ENCODE results near the gene EFNA4. TPM values are rescaled to one million over a fixed set of nuclear protein-coding genes. Genes with fewer than 3 reads are reported as not detected.

Gene EFNA4
- total and polyA plus RNA-seq, 11 donors: 1.1 to 4.8 (median 2.2) TPM

GRCh38 chr1:155072531-155073289, 9.2 kb downstream of the EFNA4 start:
- intact Hi-C loops (cut with DNase I): no loop called here
- Histone ChIP-seq H3K4me1 (peaks cover 0 to 21% (median 13%) of the 10 kb centered on the region in 12 donors), H3K27ac (no peak overlapping the region), H3K4me3 (no peak overlapping the region), H3K27me3 (no peaks in the 10 kb centered on the region), H3K9me3 (no peaks in the 10 kb centered on the region), H3K36me3 (peaks cover 0 to 6% (median 0%) of the 10 kb centered on the region in 9 donors)
- 64 to 76% (median 69%) methylated on average over 7 of the region's 7 CpGs for WGBS, 4 donors
- no peak for TF ChIP-seq CTCF (IDR thresholded peaks at IDR 0.05)
- no peak for TF ChIP-seq POLR2A (IDR thresholded peaks at IDR 0.05)
- ATAC-seq (no peak), DNase-seq (no peak)

- Histone ChIP-seq H3K27ac (no peak overlapping the region), H3K36me3 (peaks cover 0 to 6% (median 0%) of the 10 kb centered on the region in 9 donors), H3K27me3 (peaks cover 0 to 2% (median 0%) of the 10 kb centered on the region in 9 donors), H3K9me3 (no peaks in the 10 kb centered on the region), H3K4me1 (peaks cover 0 to 27% (median 15%) of the 10 kb centered on the region in 12 donors), H3K4me3 (no peak overlapping the region)
- intact Hi-C loops (cut with DNase I): no loop called here
- ATAC-seq (no peak), DNase-seq (no peak)
- 78 to 98% (median 93%) methylated on average over 1 to 3 of the region's 3 CpGs for WGBS, 4 donors
- no peak for TF ChIP-seq CTCF (IDR thresholded peaks at IDR 0.05)
- no peak for TF ChIP-seq POLR2A (IDR thresholded peaks at IDR 0.05)
Measured at GRCh38 chr1:155073377-155074242, 10.1 kb downstream of the EFNA4 start.

- 67 to 82% (median 77%) methylated on average over 5 of the region's 5 CpGs for WGBS, 4 donors
- H3K27ac ChIP-seq: no peak overlapping the region
- intact Hi-C loops (cut with DNase I): no loop called here
- ATAC-seq (no peak), DNase-seq (no peak)
- no peak overlapping the region for H3K4me3 ChIP-seq
- H3K4me1 ChIP-seq: peaks cover 9 to 39% (median 26%) of the 10 kb centered on the region in 12 donors
- no peaks in the 10 kb centered on the region for H3K9me3 ChIP-seq
- H3K27me3 ChIP-seq: peaks cover 5 to 22% (median 10%) of the 10 kb centered on the region in 9 donors
- TF ChIP-seq POLR2A (IDR thresholded peaks at IDR 0.05): no peak
- TF ChIP-seq CTCF (IDR thresholded peaks at IDR 0.05): no peak
- H3K36me3 ChIP-seq: no peaks in the 10 kb centered on the region
Measured at GRCh38 chr1:155075535-155075934, 12.0 kb downstream of the EFNA4 start.

GRCh38 chr1:155076371-155076770, 12.8 kb downstream of the EFNA4 start:
- 65 to 100% (median 80%) methylated on average over 1 of the region's 1 CpG for WGBS, 4 donors
- Histone ChIP-seq H3K36me3 (no peaks in the 10 kb centered on the region), H3K9me3 (no peaks in the 10 kb centered on the region), H3K4me1 (peaks cover 10 to 39% (median 28%) of the 10 kb centered on the region in 12 donors), H3K4me3 (no peak overlapping the region), H3K27me3 (peaks cover 12 to 30% (median 18%) of the 10 kb centered on the region in 9 donors), H3K27ac (no peak overlapping the region)
- DNase-seq (no peak), ATAC-seq (no peak)
- TF ChIP-seq POLR2A (IDR thresholded peaks at IDR 0.05) (no peak), CTCF (IDR thresholded peaks at IDR 0.05) (no peak)
- intact Hi-C loops (cut with DNase I): no loop called here

All from heart left ventricle (tissue), 16 donors.